ENCODE measurements around the gene SFTA2. TPM values are rescaled to one million over a fixed set of nuclear protein-coding genes. Genes with fewer than 3 reads are reported as not detected.

The SFTA2 gene
- total RNA-seq, 3 donors from 2014 or later (not counting 1 experiment from before 2014, with no cell fraction given) = not detected

- no peaks in the 10 kb centered on the region for H3K9me3 Mint-ChIP-seq
- peak within 1 kb of the TSS; percentile 88 for H3K4me3 Mint-ChIP-seq
- 11% methylated on average over 62 of the region's 62 CpGs for WGBS (ENCODE audit: insufficient coverage)
- Histone ChIP-seq H3K4me1 (ENCODE audit: control insufficient read depth, insufficient read depth, low read length) (peaks cover 16% of the 10 kb centered on the region), H3K9me3 (ENCODE audit: control insufficient read depth, insufficient read depth, low read length) (no peaks in the 10 kb centered on the region), H3K36me3 (ENCODE audit: control insufficient read depth, insufficient read depth, low read length) (no peaks in the 10 kb centered on the region), H3K27ac (ENCODE audit: low read length) (no peak within 1 kb of the TSS), H3K27me3 (ENCODE audit: control insufficient read depth, insufficient read depth, low read length) (peaks cover 6% of the 10 kb centered on the region), H3K4me3 (ENCODE audit: low read length) (peak within 1 kb of the TSS; percentile 36)
- peaks cover 7 to 28% of the 10 kb centered on the region in 2 donors for H3K27me3 Mint-ChIP-seq (ENCODE audit: low read depth in 2 of 2)
- TF ChIP-seq, protein P1, sequence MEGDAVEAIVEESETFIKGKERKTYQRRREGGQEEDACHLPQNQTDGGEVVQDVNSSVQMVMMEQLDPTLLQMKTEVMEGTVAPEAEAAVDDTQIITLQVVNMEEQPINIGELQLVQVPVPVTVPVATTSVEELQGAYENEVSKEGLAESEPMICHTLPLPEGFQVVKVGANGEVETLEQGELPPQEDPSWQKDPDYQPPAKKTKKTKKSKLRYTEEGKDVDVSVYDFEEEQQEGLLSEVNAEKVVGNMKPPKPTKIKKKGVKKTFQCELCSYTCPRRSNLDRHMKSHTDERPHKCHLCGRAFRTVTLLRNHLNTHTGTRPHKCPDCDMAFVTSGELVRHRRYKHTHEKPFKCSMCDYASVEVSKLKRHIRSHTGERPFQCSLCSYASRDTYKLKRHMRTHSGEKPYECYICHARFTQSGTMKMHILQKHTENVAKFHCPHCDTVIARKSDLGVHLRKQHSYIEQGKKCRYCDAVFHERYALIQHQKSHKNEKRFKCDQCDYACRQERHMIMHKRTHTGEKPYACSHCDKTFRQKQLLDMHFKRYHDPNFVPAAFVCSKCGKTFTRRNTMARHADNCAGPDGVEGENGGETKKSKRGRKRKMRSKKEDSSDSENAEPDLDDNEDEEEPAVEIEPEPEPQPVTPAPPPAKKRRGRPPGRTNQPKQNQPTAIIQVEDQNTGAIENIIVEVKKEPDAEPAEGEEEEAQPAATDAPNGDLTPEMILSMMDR (IDR thresholded peaks at IDR 0.05) = no peak
- intact Hi-C loops (cut with micrococcal nuclease) = no loop called here
- DNase-seq (peak in 1 of 2 donors; percentile 70), ATAC-seq (peak; percentile 75 to 89 (median 83))
- H3K27ac Mint-ChIP-seq = peak within 1 kb of the TSS in 1 of 2 donors; percentile 68
- peaks cover 16 to 31% of the 10 kb centered on the region in 2 donors for H3K4me1 Mint-ChIP-seq
- H3K36me3 Mint-ChIP-seq = no peaks in the 10 kb centered on the region
Measured at GRCh38 chr6:30883685-30884520, 48.1 kb downstream of the SFTA2 start, which contains the start of gene DDR1. TSS of gene DDR1 (plus strand) at chr6:30884519. CDS start at chr6:30888730, 4,211 bp downstream.

- no peaks in the 10 kb centered on the region for H3K9me3 ChIP-seq (ENCODE audit: control insufficient read depth, insufficient read depth, low read length)
- no peak overlapping the region for H3K4me3 ChIP-seq (ENCODE audit: low read length)
- H3K27ac Mint-ChIP-seq = peak overlapping the region in 1 of 2 donors; percentile 68
- peak overlapping the region; percentile 88 for H3K4me3 Mint-ChIP-seq
- H3K36me3 ChIP-seq (ENCODE audit: control insufficient read depth, insufficient read depth, low read length) = no peaks in the 10 kb centered on the region
- intact Hi-C loops (cut with micrococcal nuclease) = no loop called here
- H3K4me1 ChIP-seq (ENCODE audit: control insufficient read depth, insufficient read depth, low read length) = peaks cover 19% of the 10 kb centered on the region
- H3K9me3 Mint-ChIP-seq = no peaks in the 10 kb centered on the region
- DNase-seq = peak in 1 of 2 donors; percentile 48
- no peaks in the 10 kb centered on the region for H3K36me3 Mint-ChIP-seq
- peaks cover 6% of the 10 kb centered on the region for H3K27me3 ChIP-seq (ENCODE audit: control insufficient read depth, insufficient read depth, low read length)
- peaks cover 16 to 31% of the 10 kb centered on the region in 2 donors for H3K4me1 Mint-ChIP-seq
- H3K27ac ChIP-seq (ENCODE audit: low read length) = no peak overlapping the region
- ATAC-seq = no peak
- peaks cover 7 to 28% of the 10 kb centered on the region in 2 donors for H3K27me3 Mint-ChIP-seq (ENCODE audit: low read depth in 2 of 2)
- 78% methylated on average over 15 of the region's 15 CpGs for WGBS (ENCODE audit: insufficient coverage)
- TF ChIP-seq, protein P1 (IDR thresholded peaks at IDR 0.05) = no peak
Measured at GRCh38 chr6:30882759-30883684, 48.9 kb downstream of the SFTA2 start.

DNA sequence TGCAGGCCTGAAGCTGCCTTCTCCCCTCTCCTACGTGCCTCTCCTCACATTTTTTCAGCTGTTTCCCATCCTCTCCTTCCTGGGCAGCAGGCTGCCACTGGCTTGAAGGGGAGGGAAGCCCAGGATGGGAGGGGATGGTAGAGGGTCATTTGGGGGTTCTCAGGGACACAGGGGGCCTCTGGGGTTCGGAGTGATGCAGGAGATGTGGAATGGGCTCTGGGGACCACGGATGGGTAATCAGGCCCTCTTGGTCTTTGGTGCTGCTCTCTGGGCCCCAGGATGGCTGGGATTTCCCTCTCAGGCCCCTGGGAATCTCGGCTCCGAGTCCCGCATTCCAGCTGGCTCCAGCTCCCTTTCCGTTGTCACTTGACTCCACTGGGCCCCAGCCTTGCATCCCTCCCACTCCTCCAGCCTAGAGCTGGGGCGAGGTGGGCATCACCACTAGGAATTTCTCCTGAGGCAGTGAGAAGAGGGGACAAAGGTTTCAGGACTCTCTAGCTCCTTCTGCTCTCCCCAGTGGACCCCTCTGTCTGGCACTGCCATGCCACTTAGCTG is 49.7 kb downstream of the SFTA2 start:
- 94% methylated on average over 7 of the region's 8 CpGs for WGBS (ENCODE audit: insufficient coverage)
- no peak for ATAC-seq
- DNase-seq = no peak
- Mint-ChIP-seq H3K36me3 (no peaks in the 10 kb centered on the region), H3K4me3 (no peak overlapping the region), H3K27ac (no peak overlapping the region), H3K4me1 (peaks cover 23 to 37% of the 10 kb centered on the region in 2 donors), H3K9me3 (no peaks in the 10 kb centered on the region), H3K27me3 (ENCODE audit: low read depth in 2 of 2) (peaks cover 7 to 28% of the 10 kb centered on the region in 2 donors)
- Histone ChIP-seq H3K27ac (ENCODE audit: low read length) (no peak overlapping the region), H3K4me3 (ENCODE audit: low read length) (no peak overlapping the region), H3K9me3 (ENCODE audit: control insufficient read depth, insufficient read depth, low read length) (no peaks in the 10 kb centered on the region), H3K36me3 (ENCODE audit: control insufficient read depth, insufficient read depth, low read length) (no peaks in the 10 kb centered on the region), H3K4me1 (ENCODE audit: control insufficient read depth, insufficient read depth, low read length) (peaks cover 26% of the 10 kb centered on the region), H3K27me3 (ENCODE audit: control insufficient read depth, insufficient read depth, low read length) (peaks cover 6% of the 10 kb centered on the region)
- TF ChIP-seq, protein P1 (IDR thresholded peaks at IDR 0.05) = no peak
- intact Hi-C loops (cut with micrococcal nuclease) = no loop called here
